OCI-LY3 (cell line): ENCODE data around the gene CCNB1.

Experiments
- CTCF ChIP-seq: fragments of 200-600, 300-600 bp; sonication (generic); IDR thresholded peaks from 2 replicates; pipeline ENCODE4 v1.5.1; 2014; ENCODE audit warnings: antibody characterized with exemption, low read length, low read depth
- EZH2phosphoT487 ChIP-seq: fragments of 200-600 bp; shearing (Covaris generic); IDR thresholded peaks from 2 replicates; pipeline ENCODE4 v1.6.1; 2018; ENCODE audit warnings: antibody characterized with exemption, mixed run types, low read depth

- TF ChIP-seq EZH2phosphoT487 (no peak), CTCF (no peak)
These were observed 20.4 kb downstream of the CCNB1 start for GRCh38 chr5:69187342-69187741.
